ENCODE results near the gene GRAMD1C. TPM values are rescaled to one million over a fixed set of nuclear protein-coding genes. Genes with fewer than 3 reads are reported as not detected.

Gene GRAMD1C
- total and polyA plus RNA-seq, 12 donors: 0.37 to 4.7 (median 1.2) TPM

- no peak overlapping the region for H3K27ac ChIP-seq
- intact Hi-C loops (cut with DNase I): no loop called here
- H3K9me3 ChIP-seq: peaks cover 0 to 12% (median 0%) of the 10 kb centered on the region in 11 donors
- no peak overlapping the region for H3K4me3 ChIP-seq
- ATAC-seq (no peak), DNase-seq (no peak)
- peaks cover 0 to 18% (median 0%) of the 10 kb centered on the region in 9 donors for H3K36me3 ChIP-seq
- H3K4me1 ChIP-seq: no peaks in the 10 kb centered on the region
- H3K27me3 ChIP-seq: no peaks in the 10 kb centered on the region
- WGBS, 2 donors: 50 to 61% methylated on average over 4 of the region's 4 CpGs
- no peak for TF ChIP-seq CTCF (IDR thresholded peaks at IDR 0.05)
Observed at GRCh38 chr3:113985541-113985940, 147.0 kb downstream of the GRAMD1C start.

Other genes with a start within 250 kb of the GRAMD1C start
- gene USF3, start 142.1 kb upstream of the GRAMD1C start, total RNA-seq: 10 to 100 TPM; 12.5 to 21.2 (median 16.3) TPM
- 1 to 10 TPM; 3.3 to 7.1 TPM for gene USF3, start 142.1 kb upstream of the GRAMD1C start, polyA plus RNA-seq
- gene NAA50, start 92.5 kb upstream of the GRAMD1C start, total RNA-seq: 100 to 1,000 TPM in 1 of 10 donors, 10 to 100 TPM in 9; 63.3 to 108 (median 75.8) TPM
- 10 to 100 TPM in 1 of 2 donors, 1 to 10 TPM in 1; 9.9 to 57.2 TPM for gene NAA50, start 92.5 kb upstream of the GRAMD1C start, polyA plus RNA-seq
- gene ATP6V1A, start 91.8 kb upstream of the GRAMD1C start, total RNA-seq: 10 to 100 TPM; 16.1 to 40.8 (median 19.5) TPM
- gene ATP6V1A, start 91.8 kb upstream of the GRAMD1C start, polyA plus RNA-seq: 1 to 10 TPM; 7.1 to 7.2 TPM
- 1 to 10 TPM; 1.1 to 3.7 (median 2.4) TPM for gene ZDHHC23, start 109.2 kb downstream of the GRAMD1C start, total RNA-seq
- gene ZDHHC23, start 109.2 kb downstream of the GRAMD1C start, polyA plus RNA-seq: 1 to 10 TPM; 1.5 to 1.7 TPM
- 1 to 10 TPM in 8 of 10 donors, under 1 TPM in 2; 0.68 to 3.6 (median 1.8) TPM for gene CCDC191, start 217.7 kb downstream of the GRAMD1C start, total RNA-seq
- 1 to 10 TPM in 1 of 2 donors, under 1 TPM in 1; 0.51 to 2.2 TPM for gene CCDC191, start 217.7 kb downstream of the GRAMD1C start, polyA plus RNA-seq
- gene QTRT2, start 217.9 kb downstream of the GRAMD1C start, total RNA-seq: 1 to 10 TPM; 3.6 to 9.7 (median 5.2) TPM
- 1 to 10 TPM; 3.4 to 4.2 TPM for gene QTRT2, start 217.9 kb downstream of the GRAMD1C start, polyA plus RNA-seq